ENCODE data around the gene SMURF1. TPM values are rescaled to one million over a fixed set of nuclear protein-coding genes. Genes with fewer than 3 reads are reported as not detected.

The SMURF1 gene
- total RNA-seq, 1 experiment from 2014 or later = 16.7 TPM

- Histone ChIP-seq H3K36me3 (ENCODE audit: insufficient read depth, low read length) (peaks cover 37% of the 10 kb centered on the region), H3K9me2 (replicated peaks; ENCODE audit: insufficient read depth, low read length) (no peaks in the 10 kb centered on the region), H3K9me3 (ENCODE audit: low read length) (no peaks in the 10 kb centered on the region), H3K9ac (ENCODE audit: low read length) (no peak overlapping the region), H3K4me2 (ENCODE audit: low read depth, low read length, poor library complexity, severe bottlenecking) (no peak overlapping the region), H3K27ac (ENCODE audit: low read length) (no peak overlapping the region), H2AFZ (ENCODE audit: low read length) (no peak overlapping the region), H3K4me3 (ENCODE audit: low read length) (no peak overlapping the region), H3K4me1 (ENCODE audit: low read length) (peaks cover 19% of the 10 kb centered on the region), H4K20me1 (ENCODE audit: insufficient read depth, low read depth, low read length) (no peaks in the 10 kb centered on the region), H3K27me3 (ENCODE audit: low read length) (no peaks in the 10 kb centered on the region), H3K79me2 (ENCODE audit: low read length) (0 out of 2 replicates have a peak, but pooled peaks cover 3% of the 10 kb centered on the region)
- DNase-seq = no peak
Observed at GRCh38 chr7:99002827-99003212, 141.1 kb downstream of the SMURF1 start.

DNA sequence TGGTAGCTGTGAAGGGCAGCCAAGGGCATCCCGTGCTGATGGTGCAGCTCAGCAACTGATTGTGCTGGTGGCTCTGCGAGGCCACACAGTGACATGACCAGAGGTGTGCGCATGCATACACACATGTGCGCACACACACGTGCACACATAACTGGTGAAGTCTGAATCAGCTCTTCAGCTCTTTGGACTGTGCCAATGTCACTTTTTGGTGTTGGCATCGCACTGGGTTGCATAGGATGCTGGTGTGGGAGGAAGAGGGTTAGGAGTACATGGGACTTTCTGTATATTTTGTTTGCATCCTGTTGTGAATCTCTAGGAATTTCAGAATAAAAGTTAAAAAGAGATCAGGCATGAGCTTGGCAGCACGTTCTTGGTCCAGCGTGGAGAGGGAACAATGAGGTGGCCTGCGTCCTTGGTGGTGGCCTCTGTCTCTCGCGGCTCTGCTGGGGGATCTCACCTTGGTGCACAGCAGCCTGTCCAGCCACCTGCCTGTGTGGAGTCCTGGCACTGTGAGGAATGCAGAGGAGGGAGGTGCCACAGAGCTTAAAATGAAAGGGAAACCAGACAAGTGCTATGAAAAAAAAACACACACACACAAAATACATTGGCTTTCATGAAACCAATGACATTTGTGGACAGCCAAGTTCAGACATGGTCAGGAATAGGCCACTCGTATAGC, 141.6 kb downstream of the SMURF1 start:
- H3K36me3 ChIP-seq (ENCODE audit: insufficient read depth, low read length) = peaks cover 37% of the 10 kb centered on the region

GRCh38 chr7:99001482-99002147, 142.3 kb downstream of the SMURF1 start:
- H3K79me2 ChIP-seq (ENCODE audit: low read length) = 0 out of 2 replicates have a peak, but pooled peaks cover 3% of the 10 kb centered on the region
- H3K4me3 ChIP-seq (ENCODE audit: low read length) = no peak overlapping the region
- no peak overlapping the region for H3K9ac ChIP-seq (ENCODE audit: low read length)
- H3K27me3 ChIP-seq (ENCODE audit: low read length) = no peaks in the 10 kb centered on the region
- no peaks in the 10 kb centered on the region for H4K20me1 ChIP-seq (ENCODE audit: insufficient read depth, low read depth, low read length)
- H3K4me2 ChIP-seq (ENCODE audit: low read depth, low read length, poor library complexity, severe bottlenecking) = no peak overlapping the region
- no peaks in the 10 kb centered on the region for H3K9me3 ChIP-seq (ENCODE audit: low read length)
- DNase-seq = no peak
- H3K4me1 ChIP-seq (ENCODE audit: low read length) = peaks cover 19% of the 10 kb centered on the region
- no peak overlapping the region for H2AFZ ChIP-seq (ENCODE audit: low read length)
- no peaks in the 10 kb centered on the region for H3K9me2 ChIP-seq (replicated peaks; ENCODE audit: insufficient read depth, low read length)
- peaks cover 31% of the 10 kb centered on the region for H3K36me3 ChIP-seq (ENCODE audit: insufficient read depth, low read length)
- H3K27ac ChIP-seq (ENCODE audit: low read length) = no peak overlapping the region

More for the DNA sequence above, 141.6 kb downstream of the SMURF1 start:
- Histone ChIP-seq H3K79me2 (ENCODE audit: low read length) (0 out of 2 replicates have a peak, but pooled peaks cover 3% of the 10 kb centered on the region), H3K27ac (ENCODE audit: low read length) (no peak overlapping the region), H3K4me3 (ENCODE audit: low read length) (no peak overlapping the region), H3K4me1 (ENCODE audit: low read length) (peaks cover 19% of the 10 kb centered on the region), H3K27me3 (ENCODE audit: low read length) (no peaks in the 10 kb centered on the region), H3K9ac (ENCODE audit: low read length) (no peak overlapping the region), H3K4me2 (ENCODE audit: low read depth, low read length, poor library complexity, severe bottlenecking) (no peak overlapping the region), H4K20me1 (ENCODE audit: insufficient read depth, low read depth, low read length) (no peaks in the 10 kb centered on the region), H3K9me2 (replicated peaks; ENCODE audit: insufficient read depth, low read length) (no peaks in the 10 kb centered on the region), H2AFZ (ENCODE audit: low read length) (no peak overlapping the region), H3K9me3 (ENCODE audit: low read length) (no peaks in the 10 kb centered on the region)
- DNase-seq = no peak

DNA sequence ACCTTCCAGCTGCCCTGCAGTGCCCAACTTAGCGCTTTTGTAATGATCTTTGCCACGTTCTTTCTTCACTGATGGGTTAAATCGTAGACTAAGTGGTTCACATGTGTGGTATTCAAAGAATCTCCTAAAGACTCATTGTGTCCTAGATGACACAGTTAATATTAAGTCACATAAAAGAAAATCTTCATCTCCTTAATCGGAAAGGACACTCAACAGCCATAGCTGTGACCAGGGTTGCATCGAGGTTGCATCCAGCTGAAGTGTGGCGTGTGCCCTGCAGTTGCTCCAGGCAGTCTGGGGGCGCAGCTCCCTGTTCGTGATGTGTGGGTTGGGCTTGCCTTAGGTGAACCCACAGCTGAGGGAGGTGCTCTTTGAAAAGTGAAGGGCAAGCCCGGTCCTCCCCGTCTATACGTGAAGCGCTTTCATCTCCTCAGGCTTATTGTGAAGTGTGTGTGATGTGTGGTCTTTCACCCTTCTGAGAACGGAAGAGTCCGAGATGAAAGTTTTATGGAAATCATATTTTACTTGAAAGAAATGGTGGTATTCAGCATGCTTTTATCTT, 142.9 kb downstream of the SMURF1 start:
- DNase-seq = no peak

DNA sequence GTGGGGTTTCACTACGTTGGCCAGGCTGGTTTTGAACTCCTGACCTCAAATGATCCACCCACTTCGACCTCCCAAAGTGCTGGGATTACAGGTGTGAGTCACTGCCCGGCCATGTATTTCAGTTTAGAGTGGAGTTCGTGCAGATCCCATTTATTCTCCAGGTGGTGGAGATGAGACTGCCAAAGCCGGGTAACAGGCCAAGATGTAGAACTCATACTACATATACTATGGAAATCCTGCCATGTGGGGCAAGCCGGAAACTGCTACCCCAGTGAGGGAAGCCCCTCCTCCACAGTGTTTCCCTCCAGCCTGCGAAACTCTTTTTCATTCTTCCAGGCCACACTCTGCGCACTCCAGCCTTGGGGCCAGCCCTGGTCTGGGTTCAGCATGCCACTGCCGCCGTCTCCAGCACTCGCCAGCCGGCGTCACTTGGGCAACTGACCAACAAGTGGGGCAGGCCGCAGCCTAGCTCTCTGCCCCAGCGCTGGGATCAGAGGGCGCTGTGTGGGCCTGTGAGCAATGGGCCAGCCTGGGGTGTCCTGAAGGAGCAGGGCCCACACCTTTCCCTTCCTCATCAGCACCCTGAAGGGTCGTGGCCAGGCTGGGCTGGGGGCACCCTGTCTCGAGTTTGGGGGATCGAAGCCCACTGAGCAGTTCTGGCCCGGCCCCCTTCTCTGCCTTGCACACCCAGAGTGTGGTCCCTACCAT, 143.6 kb downstream of the SMURF1 start:
- no peaks in the 10 kb centered on the region for H3K27me3 ChIP-seq (ENCODE audit: low read length)
- no peak for DNase-seq
- H3K9ac ChIP-seq (ENCODE audit: low read length) = no peak overlapping the region
- no peak overlapping the region for H3K27ac ChIP-seq (ENCODE audit: low read length)
- peaks cover 28% of the 10 kb centered on the region for H3K36me3 ChIP-seq (ENCODE audit: insufficient read depth, low read length)
- no peaks in the 10 kb centered on the region for H3K9me2 ChIP-seq (replicated peaks; ENCODE audit: insufficient read depth, low read length)
- no peak overlapping the region for H3K4me2 ChIP-seq (ENCODE audit: low read depth, low read length, poor library complexity, severe bottlenecking)
- H3K4me1 ChIP-seq (ENCODE audit: low read length) = peaks cover 8% of the 10 kb centered on the region
- no peak overlapping the region for H2AFZ ChIP-seq (ENCODE audit: low read length)
- H3K4me3 ChIP-seq (ENCODE audit: low read length) = no peak overlapping the region
- H3K79me2 ChIP-seq (ENCODE audit: low read length) = no peaks in the 10 kb centered on the region
- H3K9me3 ChIP-seq (ENCODE audit: low read length) = no peaks in the 10 kb centered on the region
- H4K20me1 ChIP-seq (ENCODE audit: insufficient read depth, low read depth, low read length) = no peaks in the 10 kb centered on the region

More for the DNA sequence above, 142.9 kb downstream of the SMURF1 start:
- no peak overlapping the region for H2AFZ ChIP-seq (ENCODE audit: low read length)
- H3K4me3 ChIP-seq (ENCODE audit: low read length) = no peak overlapping the region
- no peak overlapping the region for H3K9ac ChIP-seq (ENCODE audit: low read length)
- peaks cover 28% of the 10 kb centered on the region for H3K36me3 ChIP-seq (ENCODE audit: insufficient read depth, low read length)
- H3K79me2 ChIP-seq (ENCODE audit: low read length) = no peaks in the 10 kb centered on the region
- no peak overlapping the region for H3K27ac ChIP-seq (ENCODE audit: low read length)
- no peaks in the 10 kb centered on the region for H3K27me3 ChIP-seq (ENCODE audit: low read length)
- no peaks in the 10 kb centered on the region for H3K9me2 ChIP-seq (replicated peaks; ENCODE audit: insufficient read depth, low read length)
- H3K4me1 ChIP-seq (ENCODE audit: low read length) = peaks cover 14% of the 10 kb centered on the region
- H3K4me2 ChIP-seq (ENCODE audit: low read depth, low read length, poor library complexity, severe bottlenecking) = no peak overlapping the region
- no peaks in the 10 kb centered on the region for H3K9me3 ChIP-seq (ENCODE audit: low read length)
- no peaks in the 10 kb centered on the region for H4K20me1 ChIP-seq (ENCODE audit: insufficient read depth, low read depth, low read length)

GRCh38 chr7:98998821-98999725, 144.8 kb downstream of the SMURF1 start:
- Histone ChIP-seq H3K9ac (ENCODE audit: low read length) (no peak overlapping the region), H3K36me3 (ENCODE audit: insufficient read depth, low read length) (peaks cover 19% of the 10 kb centered on the region), H3K9me3 (ENCODE audit: low read length) (no peaks in the 10 kb centered on the region), H3K27ac (ENCODE audit: low read length) (no peak overlapping the region), H4K20me1 (ENCODE audit: insufficient read depth, low read depth, low read length) (no peaks in the 10 kb centered on the region), H2AFZ (ENCODE audit: low read length) (no peak overlapping the region), H3K4me3 (ENCODE audit: low read length) (no peak overlapping the region), H3K9me2 (replicated peaks; ENCODE audit: insufficient read depth, low read length) (no peaks in the 10 kb centered on the region), H3K4me1 (ENCODE audit: low read length) (no peaks in the 10 kb centered on the region), H3K79me2 (ENCODE audit: low read length) (no peaks in the 10 kb centered on the region), H3K4me2 (ENCODE audit: low read depth, low read length, poor library complexity, severe bottlenecking) (no peak overlapping the region), H3K27me3 (ENCODE audit: low read length) (no peaks in the 10 kb centered on the region)
- no peak for DNase-seq

DNA sequence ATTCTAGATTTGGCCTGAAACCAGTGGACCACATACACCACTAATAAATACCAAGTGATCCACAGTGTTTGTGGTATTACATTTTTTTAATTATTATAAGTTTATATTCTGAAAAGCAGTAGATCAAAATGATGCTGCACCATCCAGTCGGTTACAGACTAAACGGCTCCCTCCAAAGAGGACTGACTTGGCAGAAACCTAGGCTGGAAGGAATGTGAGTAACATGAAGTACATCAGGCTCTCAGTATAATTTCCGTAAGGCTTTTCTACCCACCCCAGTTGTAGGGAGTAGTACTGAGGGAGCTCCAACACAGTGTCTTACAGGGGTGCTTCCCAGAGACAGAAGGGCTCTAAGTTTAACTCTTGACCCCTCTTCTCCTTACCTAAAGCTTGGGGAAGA, 146.1 kb downstream of the SMURF1 start:
- Histone ChIP-seq H3K27ac (ENCODE audit: low read length) (no peak overlapping the region), H3K9ac (ENCODE audit: low read length) (no peak overlapping the region), H3K4me1 (ENCODE audit: low read length) (no peaks in the 10 kb centered on the region), H3K79me2 (ENCODE audit: low read length) (no peaks in the 10 kb centered on the region), H3K27me3 (ENCODE audit: low read length) (no peaks in the 10 kb centered on the region), H3K4me3 (ENCODE audit: low read length) (no peak overlapping the region), H3K9me3 (ENCODE audit: low read length) (no peaks in the 10 kb centered on the region), H2AFZ (ENCODE audit: low read length) (no peak overlapping the region), H4K20me1 (ENCODE audit: insufficient read depth, low read depth, low read length) (no peaks in the 10 kb centered on the region), H3K36me3 (ENCODE audit: insufficient read depth, low read length) (peaks cover 29% of the 10 kb centered on the region), H3K4me2 (ENCODE audit: low read depth, low read length, poor library complexity, severe bottlenecking) (no peak overlapping the region), H3K9me2 (replicated peaks; ENCODE audit: insufficient read depth, low read length) (no peaks in the 10 kb centered on the region)
- no peak for DNase-seq

Data from Karpas-422 (cell line).